Liver (tissue), 9 donors: ENCODE measurements around the gene MYO5A. TPM values are rescaled to one million over a fixed set of nuclear protein-coding genes. Genes with fewer than 3 reads are reported as not detected.

Source experiments
- DNase-seq: peaks from one replicate; pipeline ENCODE4 v3.0.0-alpha.2; 2017; ENCODE audit warnings: low spot score
- H3K27ac ChIP-seq, 2 donors: one replicate each; pipeline ENCODE4 v1.7.0; 2013; ENCODE audit warnings: inconsistent platforms in 2 of 2, low read length in 2 of 2, control low read depth in 1 of 2, low read depth in 1 of 2, mild to moderate bottlenecking in 1 of 2
- H3K27me3 ChIP-seq, 4 donors: one replicate each; pipeline versions ENCODE4 v1.6.1 to v1.7.0; 2013; ENCODE audit warnings: low read length in 3 of 4, inconsistent platforms in 1 of 4, mild to moderate bottlenecking in 1 of 4, moderate library complexity in 1 of 4; ENCODE audit not compliant: control insufficient read depth in 4 of 4, insufficient read depth in 4 of 4
- H3K36me3 ChIP-seq, 4 donors: one replicate each; pipeline versions ENCODE4 v1.6.1 to v1.7.0; 2013; ENCODE audit warnings: low read length in 3 of 4, mild to moderate bottlenecking in 3 of 4, low read depth in 1 of 4, moderate library complexity in 1 of 4; ENCODE audit not compliant: control insufficient read depth in 4 of 4, insufficient read depth in 3 of 4
- H3K4me1 ChIP-seq, 4 donors: one replicate each; pipeline versions ENCODE4 v1.6.1 to v1.7.0; 2013; ENCODE audit warnings: low read length in 3 of 4, mild to moderate bottlenecking in 3 of 4, moderate library complexity in 1 of 4; ENCODE audit not compliant: control insufficient read depth in 4 of 4, insufficient read depth in 4 of 4
- H3K4me3 ChIP-seq, 3 donors: one replicate each; pipeline versions ENCODE4 v1.6.1 to v1.7.0; 2013; ENCODE audit warnings: low read length in 3 of 3, control low read depth in 1 of 3, low read depth in 1 of 3, mild to moderate bottlenecking in 1 of 3
- H3K9ac ChIP-seq, 2 donors: one replicate each; pipeline ENCODE4 v1.7.0; 2013; ENCODE audit warnings: low read length in 2 of 2, mild to moderate bottlenecking in 2 of 2, moderate library complexity in 2 of 2, control low read depth in 1 of 2, low read depth in 1 of 2
- H3K9me3 ChIP-seq, 4 donors: one replicate each; pipeline versions ENCODE4 v1.6.1 to v1.7.0; 2013; ENCODE audit warnings: low read length in 3 of 4; ENCODE audit not compliant: control insufficient read depth in 4 of 4
- ATF3 ChIP-seq: IDR thresholded peaks from 2 replicates; pipeline ENCODE4 v1.6.1; 2016; ENCODE audit warnings: antibody characterized with exemption
- EGR1 ChIP-seq, 2 donors: IDR thresholded peaks; 2 replicates each; pipeline ENCODE4 v1.6.1; 2016 to 2018; ENCODE audit warnings: antibody characterized with exemption in 2 of 2, low read depth in 2 of 2
- FOXA1 ChIP-seq: IDR thresholded peaks from 2 replicates; pipeline ENCODE4 v1.6.1; 2016; ENCODE audit warnings: antibody characterized with exemption
- FOXA2 ChIP-seq: IDR thresholded peaks from 2 replicates; pipeline ENCODE4 v1.6.1; 2016; ENCODE audit warnings: antibody characterized with exemption
- GABPA ChIP-seq, 2 donors: IDR thresholded peaks in 1 of 2; conservative IDR thresholded peaks in 1 of 2; 2 replicates each; pipeline ENCODE4 v1.6.1; 2016; ENCODE audit warnings: antibody characterized with exemption in 2 of 2, mild to moderate bottlenecking in 1 of 2, moderate library complexity in 1 of 2
- HNF4A ChIP-seq, 2 donors: conservative IDR thresholded peaks; 2 replicates each; pipeline ENCODE4 v1.6.1; 2016; ENCODE audit warnings: antibody characterized with exemption in 2 of 2, mild to moderate bottlenecking in 2 of 2
- HNF4G ChIP-seq: IDR thresholded peaks from 2 replicates; pipeline ENCODE4 v1.6.1; 2016; ENCODE audit warnings: antibody characterized with exemption
- NR2F2 ChIP-seq: IDR thresholded peaks from 2 replicates; pipeline ENCODE4 v1.6.1; 2016; ENCODE audit warnings: antibody characterized with exemption
- RAD21 ChIP-seq, 2 donors: IDR thresholded peaks; 2 replicates each; pipeline ENCODE4 v1.6.1; 2016; ENCODE audit warnings: antibody characterized with exemption in 2 of 2, mild to moderate bottlenecking in 2 of 2
- RXRA ChIP-seq, 2 donors: IDR thresholded peaks; 2 replicates each; pipeline ENCODE4 v1.6.1; 2017 to 2018; ENCODE audit warnings: antibody characterized with exemption in 2 of 2, mild to moderate bottlenecking in 1 of 2
- YY1 ChIP-seq: IDR thresholded peaks from 2 replicates; pipeline ENCODE4 v1.6.1; 2016; ENCODE audit warnings: antibody characterized with exemption, mild to moderate bottlenecking
- WGBS: extraction: QIAGEN DNeasy Blood & Tissue Kit; methylation state at CpG from one replicate; pipeline ENCODE4 v1.1.7; 2013; 5-methylcytosine and 5-hydroxymethylcytosine counted together
- polyA plus RNA-seq, 2 donors: library from polyadenylated mRNA; stranded (reverse) in 1 of 2; unstranded in 1 of 2; fragments of 200-250 nt in 1 of 2; fragments of >200 nt in 1 of 2; fragmentation: Nextera tagmentation in 1 of 2; extraction: Ambion mirVana in 1 of 2; gene quantifications; one replicate each; pipeline versions ENCODE4 v1.2.1 to v1.2.3, GENCODE V29; 2013 to 2015
- total RNA-seq, 2 donors: library from RNA; depleted of rRNA; stranded (reverse); fragments of >200 nt; gene quantifications; one replicate each; pipeline ENCODE4 v1.2.3, GENCODE V29; 2014
- TF ChIP-seq, protein P1 (sequence below): IDR thresholded peaks from 2 replicates; pipeline ENCODE4 v1.6.1; 2016; ENCODE audit warnings: antibody characterized with exemption
- TF ChIP-seq, protein P2 (sequence below): IDR thresholded peaks from 2 replicates; pipeline ENCODE4 v1.6.1; 2016; ENCODE audit warnings: antibody characterized with exemption
- TF ChIP-seq, protein P3 (sequence below): fragments of 150-350 bp; IDR thresholded peaks from 2 replicates; pipeline ENCODE4 v1.5.1; 2017; ENCODE audit warnings: improper control_type of control experiment, low read depth, low read length; ENCODE audit not compliant: missing input control
- donor health status: healthy.
- donor health status: healthy.
- donor health status: healthy.
- donor health status: healthy.
- donor health status: healthy.

The MYO5A gene
- total and polyA plus RNA-seq, 4 donors, result 1.0 to 7.1 (median 3.0) TPM

DNA sequence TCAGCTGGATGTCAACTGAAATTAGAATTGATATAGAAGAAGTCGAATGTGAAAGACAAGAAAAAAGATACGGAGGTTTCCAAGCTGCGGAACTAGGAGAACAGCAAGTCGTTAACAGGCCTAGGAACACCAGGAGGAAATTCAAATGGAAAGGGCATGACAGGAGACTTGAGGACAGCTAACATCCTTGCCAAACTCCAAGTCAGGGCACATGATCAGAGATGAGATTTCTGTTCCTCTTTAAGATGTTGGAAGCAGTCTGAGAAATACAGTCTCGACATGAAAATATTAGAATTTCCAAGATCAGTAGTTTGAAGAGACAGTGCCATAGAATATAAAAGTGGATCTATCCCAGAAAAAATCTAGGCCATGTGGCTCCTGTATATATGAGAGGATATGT is 5.0 kb downstream of the MYO5A start:
- no peak overlapping the region for H3K27ac ChIP-seq
- H3K4me3 ChIP-seq, result no peak overlapping the region
- H3K9me3 ChIP-seq, result no peaks in the 10 kb centered on the region
- TF ChIP-seq, protein P1, sequence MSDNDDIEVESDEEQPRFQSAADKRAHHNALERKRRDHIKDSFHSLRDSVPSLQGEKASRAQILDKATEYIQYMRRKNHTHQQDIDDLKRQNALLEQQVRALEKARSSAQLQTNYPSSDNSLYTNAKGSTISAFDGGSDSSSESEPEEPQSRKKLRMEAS, result no peak
- TF ChIP-seq ATF3 (no peak), NR2F2 (no peak)
- H3K27me3 ChIP-seq, result no peaks in the 10 kb centered on the region
- no peak overlapping the region for H3K9ac ChIP-seq
- peaks cover 2 to 8% (median 5%) of the 10 kb centered on the region in 4 donors for H3K4me1 ChIP-seq
- no peak for DNase-seq
- WGBS, result 84% methylated on average over 5 of the region's 5 CpGs
- H3K36me3 ChIP-seq, result no peaks in the 10 kb centered on the region

DNA sequence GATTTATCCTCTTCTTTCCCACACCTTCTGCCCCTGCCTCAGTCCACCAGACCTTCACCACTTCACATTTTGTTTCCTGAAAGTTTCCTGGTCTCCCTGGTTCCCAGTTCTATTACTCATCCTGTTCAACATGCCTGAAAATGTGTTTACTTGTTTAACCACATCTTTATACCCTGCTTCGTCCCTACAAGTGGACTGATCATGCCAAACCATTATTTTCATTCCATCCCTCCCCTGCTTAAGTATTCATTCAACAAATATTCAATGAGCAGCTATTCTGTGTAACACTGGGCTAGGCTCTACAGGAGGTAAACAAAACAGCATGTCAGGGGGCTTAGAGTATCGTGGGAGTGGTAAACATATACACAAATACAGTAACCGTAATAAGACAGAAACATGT is 5.5 kb downstream of the MYO5A start:
- whole genome bisulfite sequencing, result 85% methylated on average over 3 of the region's 3 CpGs
- TF ChIP-seq, protein P2, sequence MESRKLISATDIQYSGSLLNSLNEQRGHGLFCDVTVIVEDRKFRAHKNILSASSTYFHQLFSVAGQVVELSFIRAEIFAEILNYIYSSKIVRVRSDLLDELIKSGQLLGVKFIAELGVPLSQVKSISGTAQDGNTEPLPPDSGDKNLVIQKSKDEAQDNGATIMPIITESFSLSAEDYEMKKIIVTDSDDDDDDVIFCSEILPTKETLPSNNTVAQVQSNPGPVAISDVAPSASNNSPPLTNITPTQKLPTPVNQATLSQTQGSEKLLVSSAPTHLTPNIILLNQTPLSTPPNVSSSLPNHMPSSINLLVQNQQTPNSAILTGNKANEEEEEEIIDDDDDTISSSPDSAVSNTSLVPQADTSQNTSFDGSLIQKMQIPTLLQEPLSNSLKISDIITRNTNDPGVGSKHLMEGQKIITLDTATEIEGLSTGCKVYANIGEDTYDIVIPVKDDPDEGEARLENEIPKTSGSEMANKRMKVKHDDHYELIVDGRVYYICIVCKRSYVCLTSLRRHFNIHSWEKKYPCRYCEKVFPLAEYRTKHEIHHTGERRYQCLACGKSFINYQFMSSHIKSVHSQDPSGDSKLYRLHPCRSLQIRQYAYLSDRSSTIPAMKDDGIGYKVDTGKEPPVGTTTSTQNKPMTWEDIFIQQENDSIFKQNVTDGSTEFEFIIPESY, result no peak
- Histone ChIP-seq H3K9ac (no peak overlapping the region), H3K36me3 (no peaks in the 10 kb centered on the region), H3K27me3 (no peaks in the 10 kb centered on the region), H3K9me3 (no peaks in the 10 kb centered on the region), H3K4me3 (no peak overlapping the region), H3K4me1 (peaks cover 0 to 4% (median 2%) of the 10 kb centered on the region in 4 donors), H3K27ac (no peak overlapping the region)
- DNase-seq, result no peak

GRCh38 chr15:52521682-52522081 is 7.0 kb downstream of the MYO5A start:
- no peaks in the 10 kb centered on the region for H3K9me3 ChIP-seq
- no peaks in the 10 kb centered on the region for H3K27me3 ChIP-seq
- no peak overlapping the region for H3K27ac ChIP-seq
- no peak overlapping the region for H3K4me3 ChIP-seq
- no peaks in the 10 kb centered on the region for H3K36me3 ChIP-seq
- no peaks in the 10 kb centered on the region for H3K4me1 ChIP-seq
- DNase-seq, result no peak
- 94% methylated on average over 3 of the region's 3 CpGs for WGBS
- no peak overlapping the region for H3K9ac ChIP-seq
- TF ChIP-seq NR2F2, result no peak
- no peak for TF ChIP-seq FOXA1
- no peak for TF ChIP-seq RXRA (IDR thresholded peaks at IDR 0.05)
- TF ChIP-seq, protein P1, result no peak

DNA sequence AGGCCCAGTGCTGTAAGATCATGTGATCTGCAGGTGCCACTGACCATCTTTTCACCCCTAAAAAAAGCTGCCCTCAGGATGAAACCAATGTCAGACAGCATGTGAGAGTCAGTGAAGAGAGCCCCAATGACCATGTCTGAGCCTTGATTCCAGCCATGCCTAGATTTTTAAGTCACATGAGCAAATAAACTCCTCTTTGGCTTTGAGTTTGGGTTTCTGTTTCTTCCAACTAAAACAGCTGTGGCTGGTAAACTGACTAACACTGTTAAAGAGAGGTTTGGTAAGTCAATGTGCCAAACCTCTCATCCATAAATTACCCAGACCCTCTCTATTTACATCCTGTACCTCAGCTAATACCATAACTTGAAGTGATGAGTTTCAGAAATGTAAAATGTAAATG is 8.3 kb downstream of the MYO5A start:
- Histone ChIP-seq H3K4me3 (no peak overlapping the region), H3K27me3 (no peaks in the 10 kb centered on the region), H3K36me3 (no peaks in the 10 kb centered on the region), H3K4me1 (no peaks in the 10 kb centered on the region), H3K9ac (no peak overlapping the region), H3K9me3 (no peaks in the 10 kb centered on the region), H3K27ac (no peak overlapping the region)
- TF ChIP-seq, protein P3, sequence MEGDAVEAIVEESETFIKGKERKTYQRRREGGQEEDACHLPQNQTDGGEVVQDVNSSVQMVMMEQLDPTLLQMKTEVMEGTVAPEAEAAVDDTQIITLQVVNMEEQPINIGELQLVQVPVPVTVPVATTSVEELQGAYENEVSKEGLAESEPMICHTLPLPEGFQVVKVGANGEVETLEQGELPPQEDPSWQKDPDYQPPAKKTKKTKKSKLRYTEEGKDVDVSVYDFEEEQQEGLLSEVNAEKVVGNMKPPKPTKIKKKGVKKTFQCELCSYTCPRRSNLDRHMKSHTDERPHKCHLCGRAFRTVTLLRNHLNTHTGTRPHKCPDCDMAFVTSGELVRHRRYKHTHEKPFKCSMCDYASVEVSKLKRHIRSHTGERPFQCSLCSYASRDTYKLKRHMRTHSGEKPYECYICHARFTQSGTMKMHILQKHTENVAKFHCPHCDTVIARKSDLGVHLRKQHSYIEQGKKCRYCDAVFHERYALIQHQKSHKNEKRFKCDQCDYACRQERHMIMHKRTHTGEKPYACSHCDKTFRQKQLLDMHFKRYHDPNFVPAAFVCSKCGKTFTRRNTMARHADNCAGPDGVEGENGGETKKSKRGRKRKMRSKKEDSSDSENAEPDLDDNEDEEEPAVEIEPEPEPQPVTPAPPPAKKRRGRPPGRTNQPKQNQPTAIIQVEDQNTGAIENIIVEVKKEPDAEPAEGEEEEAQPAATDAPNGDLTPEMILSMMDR, result no peak
- TF ChIP-seq, protein P2, result no peak
- TF ChIP-seq EGR1 (IDR thresholded peaks at IDR 0.05; ENCODE audit: low read depth in 2 of 2) (no peak), FOXA2 (no peak), GABPA (IDR thresholded peaks at IDR 0.05 in 1 of 2, conservative IDR thresholded peaks at IDR 0.05 in 1 of 2) (no peak), HNF4G (no peak), RAD21 (IDR thresholded peaks at IDR 0.05) (no peak), YY1 (no peak), HNF4A (conservative IDR thresholded peaks at IDR 0.05) (no peak)
- DNase-seq, result no peak
